H9 (cell line): ENCODE measurements around the gene HMCN1. TPM values are rescaled to one million over a fixed set of nuclear protein-coding genes. Genes with fewer than 3 reads are reported as not detected.

Source experiments
- DNase-seq: peaks from one replicate; pipeline ENCODE4 v3.0.0-alpha.2; 2017
- H2AFZ ChIP-seq: one replicate; pipeline ENCODE4 v1.6.1; 2013; ENCODE audit warnings: mild to moderate bottlenecking, low read length, control low read depth, moderate library complexity
- H2AK5ac ChIP-seq: 2 replicates; pipeline ENCODE4 v1.6.1; 2013; ENCODE audit warnings: low read length, control low read depth, mixed read lengths; ENCODE audit not compliant: insufficient read length
- H2BK120ac ChIP-seq: one replicate; pipeline ENCODE4 v1.6.1; 2013; ENCODE audit warnings: low read depth, mild to moderate bottlenecking, low read length, control low read depth, inconsistent platforms; ENCODE audit not compliant: poor library complexity, severe bottlenecking
- H2BK12ac ChIP-seq: 2 replicates; pipeline ENCODE4 v1.6.1; 2013; ENCODE audit warnings: low read length, control low read depth, mixed read lengths, low read depth; ENCODE audit not compliant: insufficient read length
- H2BK15ac ChIP-seq: 2 replicates; pipeline ENCODE4 v1.6.1; 2013; ENCODE audit warnings: low read depth, low read length, control low read depth
- H2BK20ac ChIP-seq: one replicate; pipeline ENCODE4 v1.6.1; 2013; ENCODE audit warnings: low read depth, mild to moderate bottlenecking, low read length, control low read depth, inconsistent platforms; ENCODE audit not compliant: poor library complexity, severe bottlenecking
- H2BK5ac ChIP-seq: 2 replicates; pipeline ENCODE4 v1.6.1; 2013; ENCODE audit warnings: low read length, control low read depth, mixed read lengths; ENCODE audit not compliant: insufficient read length
- H3K14ac ChIP-seq: 2 replicates; pipeline ENCODE4 v1.6.1; 2013; ENCODE audit warnings: low read length, control low read depth; ENCODE audit not compliant: insufficient read depth
- H3K18ac ChIP-seq: 2 replicates; pipeline ENCODE4 v1.6.1; 2013; ENCODE audit warnings: low read depth, mild to moderate bottlenecking, mixed read lengths, low read length, control low read depth; ENCODE audit not compliant: insufficient read length
- H3K23ac ChIP-seq: 2 replicates; pipeline ENCODE4 v1.6.1; 2013; ENCODE audit warnings: low read length, control low read depth, mixed read lengths, low read depth; ENCODE audit not compliant: insufficient read length
- H3K23me2 ChIP-seq: 2 replicates; pipeline ENCODE4 v1.6.1; 2013; ENCODE audit warnings: low read depth, mild to moderate bottlenecking, mixed read lengths, low read length, control low read depth; ENCODE audit not compliant: insufficient read length, poor library complexity, severe bottlenecking
- H3K27ac ChIP-seq: 2 replicates; pipeline ENCODE4 v1.5.1; 2013; ENCODE audit warnings: low read length, control low read depth, mixed read lengths, low read depth; ENCODE audit not compliant: insufficient read length
- H3K27me3 ChIP-seq: 2 replicates; pipeline ENCODE4 v1.6.1; 2013; ENCODE audit warnings: low read length, control low read depth, inconsistent platforms; ENCODE audit not compliant: insufficient read depth
- H3K4ac ChIP-seq: 2 replicates; pipeline ENCODE4 v1.6.1; 2013; ENCODE audit warnings: low read depth, mild to moderate bottlenecking, control low read depth, inconsistent platforms, low read length, moderate library complexity
- H3K4me1 ChIP-seq: 2 replicates; pipeline ENCODE4 v1.6.1; 2013; ENCODE audit warnings: low read length, control low read depth, inconsistent platforms; ENCODE audit not compliant: insufficient read depth
- H3K4me2 ChIP-seq: 2 replicates; pipeline ENCODE4 v1.6.1; 2013; ENCODE audit warnings: low read length, control low read depth, mixed read lengths; ENCODE audit not compliant: insufficient read length, insufficient read depth
- H3K56ac ChIP-seq: 2 replicates; pipeline ENCODE4 v1.6.1; 2013; ENCODE audit warnings: low read depth, mild to moderate bottlenecking, mixed read lengths, low read length, control low read depth; ENCODE audit not compliant: insufficient read length
- H3K79me1 ChIP-seq: 2 replicates; pipeline ENCODE4 v1.6.1; 2013; ENCODE audit warnings: low read depth, mild to moderate bottlenecking, moderate library complexity, low read length, control low read depth, inconsistent platforms; ENCODE audit not compliant: insufficient read depth, poor library complexity, severe bottlenecking
- H3K79me2 ChIP-seq: 2 replicates; pipeline ENCODE4 v1.6.1; 2013; ENCODE audit warnings: low read length, control low read depth, inconsistent platforms; ENCODE audit not compliant: insufficient read depth
- H3K9ac ChIP-seq: 2 replicates; pipeline ENCODE4 v1.6.1; 2013; ENCODE audit warnings: low read length, control low read depth, mixed read lengths; ENCODE audit not compliant: insufficient read length; ENCODE audit errors: extremely low read depth
- H3K9me3 ChIP-seq: one replicate; pipeline ENCODE4 v1.6.1; 2013; ENCODE audit warnings: low read depth, low read length, inconsistent platforms; ENCODE audit not compliant: control insufficient read depth
- H3T11ph ChIP-seq: one replicate; pipeline ENCODE4 v1.6.1; 2013; ENCODE audit warnings: mild to moderate bottlenecking, low read length, control low read depth, inconsistent platforms
- H4K20me1 ChIP-seq: one replicate; pipeline ENCODE4 v1.6.1; 2013; ENCODE audit not compliant: control insufficient read depth, insufficient read length, insufficient read depth
- H4K5ac ChIP-seq: 2 replicates; pipeline ENCODE4 v1.6.1; 2013; ENCODE audit warnings: low read depth, mild to moderate bottlenecking, mixed read lengths, low read length, control low read depth; ENCODE audit not compliant: insufficient read length
- H4K8ac ChIP-seq: replicated peaks from 2 replicates; pipeline ENCODE4 v1.6.1; 2013; ENCODE audit warnings: low read length, control low read depth, mixed read lengths, low read depth; ENCODE audit not compliant: insufficient read length
- H4K91ac ChIP-seq: 2 replicates; pipeline ENCODE4 v1.6.1; 2013; ENCODE audit warnings: low read depth, mild to moderate bottlenecking, moderate library complexity, mixed read lengths, low read length, control low read depth; ENCODE audit not compliant: insufficient read length
- H3K27ac Mint-ChIP-seq, 3 experiments: 2 replicates in 2 of 3; 3 replicates in 1 of 3; pipeline ENCODE4 v1.8.0; 2020 to 2021; ENCODE audit warnings: mixed read lengths in 3 of 3, mild to moderate bottlenecking in 1 of 3, moderate library complexity in 1 of 3
- H3K27me3 Mint-ChIP-seq: 2 replicates; pipeline ENCODE4 v1.8.0; 2021; ENCODE audit warnings: low read depth, mild to moderate bottlenecking, moderate library complexity, mixed read lengths
- H3K36me3 Mint-ChIP-seq, 3 experiments: 2 replicates in 2 of 3; 3 replicates in 1 of 3; pipeline ENCODE4 v1.8.0; 2020 to 2021; ENCODE audit warnings: low read depth in 3 of 3, mixed read lengths in 3 of 3; ENCODE audit not compliant: insufficient read depth in 1 of 3
- H3K4me1 Mint-ChIP-seq, 2 experiments: 2 replicates each; pipeline ENCODE4 v1.8.0; 2020; ENCODE audit warnings: mixed read lengths in 2 of 2
- H3K4me3 Mint-ChIP-seq, 2 experiments: 2 replicates in 1 of 2; 3 replicates in 1 of 2; pipeline ENCODE4 v1.8.0; 2020 to 2021; ENCODE audit warnings: mild to moderate bottlenecking in 2 of 2, mixed read lengths in 2 of 2, moderate library complexity in 1 of 2
- H3K9me3 Mint-ChIP-seq, 2 experiments: 2 replicates in 1 of 2; 3 replicates in 1 of 2; pipeline ENCODE4 v1.8.0; 2020; ENCODE audit warnings: mild to moderate bottlenecking in 2 of 2, mixed read lengths in 2 of 2, moderate library complexity in 1 of 2
- WGBS: extraction: QIAGEN DNeasy Blood & Tissue Kit; methylation state at CpG from one replicate; pipeline ENCODE4 v1.1.7; 2013; ENCODE audit warnings: missing lambda C conversion rate, low lambda C conversion rate, mixed read lengths; ENCODE audit not compliant: insufficient read length; ENCODE audit errors: extremely low coverage; 5-methylcytosine and 5-hydroxymethylcytosine counted together
- total RNA-seq: library from RNA; stranded (reverse); gene quantifications from 2 replicates; pipeline ENCODE4 v1.2.1, GENCODE V29; 2021
- TF ChIP-seq, protein P1 (sequence below): fragments of 200-600 bp; sonication (generic); conservative IDR thresholded peaks from 3 replicates; pipeline ENCODE4 v1.8.0; 2021; ENCODE audit warnings: antibody characterized with exemption, mild to moderate bottlenecking

HMCN1 gene
- total RNA-seq, 1 experiment from 2014 or later, result 3.3 TPM

- Histone ChIP-seq H3K4me2 (no peak overlapping the region), H2BK12ac (no peak overlapping the region), H3K23ac (no peak overlapping the region), H2BK5ac (no peak overlapping the region), H3K4ac (no peak overlapping the region), H3K27ac (no peak overlapping the region), H2BK15ac (no peak overlapping the region), H3K18ac (no peak overlapping the region), H2BK20ac (no peak overlapping the region), H3K79me1 (no peaks in the 10 kb centered on the region), H3K9me3 (no peaks in the 10 kb centered on the region), H3K79me2 (no peaks in the 10 kb centered on the region), H4K91ac (no peak overlapping the region), H2BK120ac (no peak overlapping the region), H3K56ac (no peak overlapping the region), H2AK5ac (no peak overlapping the region), H4K5ac (no peak overlapping the region), H2AFZ (no peak overlapping the region), H3K27me3 (no peaks in the 10 kb centered on the region), H4K8ac (no peak overlapping the region), H3T11ph (no peak overlapping the region), H4K20me1 (no peaks in the 10 kb centered on the region), H3K14ac (no peak overlapping the region), H3K23me2 (no peaks in the 10 kb centered on the region), H3K4me1 (no peaks in the 10 kb centered on the region), H3K9ac (no peak overlapping the region)
- Mint-ChIP-seq H3K36me3 (no peaks in the 10 kb centered on the region), H3K4me1 (no peaks in the 10 kb centered on the region), H3K27me3 (no peaks in the 10 kb centered on the region), H3K4me3 (no peak overlapping the region), H3K9me3 (no peaks in the 10 kb centered on the region), H3K27ac (no peak overlapping the region)
- no CpG with 5 or more reads among the region's 1 CpG for WGBS
- TF ChIP-seq, protein P1, sequence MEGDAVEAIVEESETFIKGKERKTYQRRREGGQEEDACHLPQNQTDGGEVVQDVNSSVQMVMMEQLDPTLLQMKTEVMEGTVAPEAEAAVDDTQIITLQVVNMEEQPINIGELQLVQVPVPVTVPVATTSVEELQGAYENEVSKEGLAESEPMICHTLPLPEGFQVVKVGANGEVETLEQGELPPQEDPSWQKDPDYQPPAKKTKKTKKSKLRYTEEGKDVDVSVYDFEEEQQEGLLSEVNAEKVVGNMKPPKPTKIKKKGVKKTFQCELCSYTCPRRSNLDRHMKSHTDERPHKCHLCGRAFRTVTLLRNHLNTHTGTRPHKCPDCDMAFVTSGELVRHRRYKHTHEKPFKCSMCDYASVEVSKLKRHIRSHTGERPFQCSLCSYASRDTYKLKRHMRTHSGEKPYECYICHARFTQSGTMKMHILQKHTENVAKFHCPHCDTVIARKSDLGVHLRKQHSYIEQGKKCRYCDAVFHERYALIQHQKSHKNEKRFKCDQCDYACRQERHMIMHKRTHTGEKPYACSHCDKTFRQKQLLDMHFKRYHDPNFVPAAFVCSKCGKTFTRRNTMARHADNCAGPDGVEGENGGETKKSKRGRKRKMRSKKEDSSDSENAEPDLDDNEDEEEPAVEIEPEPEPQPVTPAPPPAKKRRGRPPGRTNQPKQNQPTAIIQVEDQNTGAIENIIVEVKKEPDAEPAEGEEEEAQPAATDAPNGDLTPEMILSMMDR, result no peak
- no peak for DNase-seq
Measured at GRCh38 chr1:186063091-186063657, 329.0 kb downstream of the HMCN1 start.
